GM12801 (cell line): ENCODE results near the gene CBR3.

Experiments
- CTCF ChIP-seq: IDR thresholded peaks from one replicate; pipeline ENCODE4 v1.5.1; 2011; ENCODE audit warnings: control low read depth; ENCODE audit not compliant: insufficient read length; ENCODE audit errors: extremely low read depth

CBR3 gene

GRCh38 chr21:36134803-36135390 is at the start of gene CBR3:
CBR3 (plus strand) TSS chr21:36135079; CDS start chr21:36135193, 114 bp downstream.
- TF ChIP-seq CTCF, result no peak

GRCh38 chr21:36087362-36088138 is 47.3 kb upstream of the CBR3 start:
- TF ChIP-seq CTCF, result no peak

GRCh38 chr21:36089946-36090345 is 44.9 kb upstream of the CBR3 start:
- TF ChIP-seq CTCF, result no peak

GRCh38 chr21:36092681-36093080 is 42.2 kb upstream of the CBR3 start:
- no peak for TF ChIP-seq CTCF

- TF ChIP-seq CTCF, result no peak
These were observed 41.4 kb upstream of the CBR3 start for GRCh38 chr21:36093512-36093911.

GRCh38 chr21:36096398-36097290 is 38.2 kb upstream of the CBR3 start:
- TF ChIP-seq CTCF, result no peak
